Upper lobe of right lung (tissue), 1 donor: ENCODE measurements around the gene MAST3. TPM values are rescaled to one million over a fixed set of nuclear protein-coding genes. Genes with fewer than 3 reads are reported as not detected.

Experiments
- ATAC-seq: fragments of 200-7000 bp; cut with Tn5 transposase; one replicate; pipeline ENCODE4 v1.9.1; 2020; ENCODE audit warnings: mild to moderate bottlenecking, moderate library complexity
- DNase-seq: peaks from one replicate; pipeline ENCODE4 v3.0.0-alpha.2; 2020
- H3K27ac ChIP-seq: fragments of 200-600 bp; one replicate; pipeline ENCODE4 v1.8.0; 2022
- H3K27me3 ChIP-seq: fragments of 200-600 bp; one replicate; pipeline ENCODE4 v1.8.0; 2022; ENCODE audit warnings: mild to moderate bottlenecking
- H3K36me3 ChIP-seq: fragments of 200-600 bp; one replicate; pipeline ENCODE4 v1.8.0; 2022
- H3K4me1 ChIP-seq: fragments of 200-600 bp; one replicate; pipeline ENCODE4 v1.8.0; 2022
- H3K4me3 ChIP-seq: fragments of 200-600 bp; one replicate; pipeline ENCODE4 v1.8.0; 2022; ENCODE audit warnings: mild to moderate bottlenecking
- H3K9me3 ChIP-seq: fragments of 200-600 bp; one replicate; pipeline ENCODE4 v1.8.0; 2022
- CTCF ChIP-seq: fragments of 200-600 bp; IDR thresholded peaks from one replicate; pipeline ENCODE4 v1.8.0; 2022; ENCODE audit warnings: antibody characterized with exemption
- intact Hi-C: fragments of 100-400 bp; cut with DNase I; formaldehyde crosslinking; loops from one replicate; pipeline ENCODE4 v1.11.0; 2022
- total RNA-seq: library from RNA; stranded (reverse); fragmentation: NEBNext Ultra II Directional; extraction: Animal tissue kit (Norgen Biotek cat#: 25700); gene quantifications from one replicate; pipeline ENCODE4 v1.2.1, GENCODE V29; 2021
- donor health status: DM: no; HTN: yes; CAD: no; lungs with severe emphysema.

Gene MAST3
- total RNA-seq, 1 donor from 2014 or later: 23.1 TPM

- no peak for TF ChIP-seq CTCF
- Histone ChIP-seq H3K9me3 (no peaks in the 10 kb centered on the region), H3K4me3 (no peak overlapping the region), H3K27ac (peak overlapping the region; percentile 17), H3K4me1 (peaks cover 19% of the 10 kb centered on the region), H3K27me3 (no peaks in the 10 kb centered on the region), H3K36me3 (peaks cover 29% of the 10 kb centered on the region)
- DNase-seq (no peak), ATAC-seq (no peak)
- intact Hi-C loops: loop anchor here (10.0 kb wide), 1 partner anchor 45 kb away; no protein-coding TSS in a partner anchor
Observed at GRCh38 chr19:18119717-18120105, 22.1 kb downstream of the MAST3 start.

GRCh38 chr19:18120127-18120526 lies 22.5 kb downstream of the MAST3 start:
- ATAC-seq (no peak), DNase-seq (no peak)
- peaks cover 19% of the 10 kb centered on the region for H3K4me1 ChIP-seq
- TF ChIP-seq CTCF: no peak
- H3K9me3 ChIP-seq: no peaks in the 10 kb centered on the region
- H3K4me3 ChIP-seq: no peak overlapping the region
- H3K36me3 ChIP-seq: peaks cover 30% of the 10 kb centered on the region
- H3K27ac ChIP-seq: peak overlapping the region; percentile 17
- no peaks in the 10 kb centered on the region for H3K27me3 ChIP-seq
- intact Hi-C loops: no loop called here

GRCh38 chr19:18121166-18121565 lies 23.6 kb downstream of the MAST3 start:
- H3K36me3 ChIP-seq: peaks cover 36% of the 10 kb centered on the region
- no peaks in the 10 kb centered on the region for H3K9me3 ChIP-seq
- H3K4me3 ChIP-seq: no peak overlapping the region
- peaks cover 19% of the 10 kb centered on the region for H3K4me1 ChIP-seq
- no peak for ATAC-seq
- DNase-seq: no peak
- no peak overlapping the region for H3K27ac ChIP-seq
- no peak for TF ChIP-seq CTCF
- no peaks in the 10 kb centered on the region for H3K27me3 ChIP-seq
- intact Hi-C loops: no loop called here

GRCh38 chr19:18122424-18122823 lies 24.8 kb downstream of the MAST3 start:
- Histone ChIP-seq H3K9me3 (no peaks in the 10 kb centered on the region), H3K27ac (no peak overlapping the region), H3K27me3 (no peaks in the 10 kb centered on the region), H3K4me1 (peaks cover 14% of the 10 kb centered on the region), H3K4me3 (no peak overlapping the region), H3K36me3 (peaks cover 38% of the 10 kb centered on the region)
- no peak for TF ChIP-seq CTCF
- DNase-seq (no peak), ATAC-seq (no peak)
- intact Hi-C loops: no loop called here

- Histone ChIP-seq H3K27me3 (no peaks in the 10 kb centered on the region), H3K27ac (peak overlapping the region; percentile 6), H3K4me3 (no peak overlapping the region), H3K4me1 (peaks cover 12% of the 10 kb centered on the region), H3K9me3 (no peaks in the 10 kb centered on the region), H3K36me3 (peaks cover 44% of the 10 kb centered on the region)
- TF ChIP-seq CTCF: no peak
- intact Hi-C loops: no loop called here
- no peak for DNase-seq
- no peak for ATAC-seq
Observed at GRCh38 chr19:18122860-18123795, 25.6 kb downstream of the MAST3 start.
